Activated naive CD4-positive, alpha-beta T cell treated with anti-CD3 and anti-CD28 coated beads, Interleukin-2, amount 50 U/mL, for 24 hours (primary cell): ENCODE data around the gene TSC22D2.

Experiments
- H3K27ac Mint-ChIP-seq: one replicate; pipeline ENCODE4 v1.8.0; 2021; ENCODE audit warnings: mild to moderate bottlenecking, mixed read lengths
- H3K27me3 Mint-ChIP-seq: one replicate; pipeline ENCODE4 v1.8.0; 2021; ENCODE audit warnings: mixed read lengths
- H3K36me3 Mint-ChIP-seq: one replicate; pipeline ENCODE4 v1.8.0; 2021; ENCODE audit warnings: mixed read lengths
- H3K4me1 Mint-ChIP-seq: one replicate; pipeline ENCODE4 v1.8.0; 2021; ENCODE audit warnings: mixed read lengths
- H3K4me3 Mint-ChIP-seq: one replicate; pipeline ENCODE4 v1.8.0; 2021; ENCODE audit warnings: mild to moderate bottlenecking, mixed read lengths
- H3K9me3 Mint-ChIP-seq: one replicate; pipeline ENCODE4 v1.8.0; 2021; ENCODE audit warnings: mixed read lengths

TSC22D2 gene

DNA sequence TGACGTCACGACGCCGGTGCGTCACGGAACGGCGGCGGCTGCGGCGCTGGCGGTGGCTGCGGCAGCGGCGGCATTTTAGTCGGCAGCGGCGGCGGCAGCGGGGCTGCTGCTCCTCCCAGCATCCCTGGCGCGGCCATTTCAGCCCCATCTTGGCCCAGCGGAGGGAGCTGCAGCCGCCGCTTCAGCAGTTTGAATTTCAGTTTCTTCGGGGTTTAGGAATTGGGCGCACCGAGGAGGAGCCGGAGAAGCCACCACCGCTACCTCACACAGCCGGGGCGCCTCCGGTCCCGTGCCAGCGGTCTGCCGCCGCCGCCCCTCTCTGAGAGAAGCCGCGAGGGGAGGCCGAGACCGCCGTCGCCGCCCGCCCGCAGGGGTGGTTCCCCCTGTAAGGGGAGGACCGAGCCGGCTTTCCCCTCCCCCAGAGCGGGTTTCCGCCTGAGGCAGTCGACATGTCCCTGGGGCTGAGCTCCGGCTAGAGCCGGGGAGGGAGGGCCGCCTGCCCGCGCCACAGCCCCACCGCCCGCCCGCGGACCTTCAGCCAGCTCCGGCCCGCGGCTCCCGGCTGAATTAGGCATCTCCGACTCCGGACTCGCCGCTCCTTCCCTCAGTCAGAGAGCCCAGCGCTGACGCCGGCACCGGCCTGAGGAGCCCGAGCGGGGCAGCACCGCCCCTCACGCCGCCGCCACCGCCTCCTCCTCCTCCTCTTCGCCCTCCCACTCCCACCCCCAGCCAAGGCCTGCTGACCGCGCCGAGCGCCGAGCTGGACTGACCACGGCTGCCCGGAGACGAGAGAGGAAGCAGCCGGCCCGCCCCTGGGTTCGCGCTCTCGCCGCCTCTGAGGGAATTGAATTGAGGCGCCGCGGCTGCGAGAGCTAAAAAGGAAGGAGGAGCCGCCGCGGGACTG, at the start of gene TSC22D2:
TSS of gene TSC22D2 (plus strand) at position 78 of the 904 bp plus-strand sequence. CDS start 1,053 bp downstream, outside the sequence.
- Mint-ChIP-seq H3K4me3 (peak within 1 kb of the TSS; percentile 91), H3K36me3 (peaks cover 11% of the 10 kb centered on the region), H3K27me3 (no peaks in the 10 kb centered on the region), H3K9me3 (no peaks in the 10 kb centered on the region), H3K27ac (peak within 1 kb of the TSS; percentile 96), H3K4me1 (peaks cover 32% of the 10 kb centered on the region)

DNA sequence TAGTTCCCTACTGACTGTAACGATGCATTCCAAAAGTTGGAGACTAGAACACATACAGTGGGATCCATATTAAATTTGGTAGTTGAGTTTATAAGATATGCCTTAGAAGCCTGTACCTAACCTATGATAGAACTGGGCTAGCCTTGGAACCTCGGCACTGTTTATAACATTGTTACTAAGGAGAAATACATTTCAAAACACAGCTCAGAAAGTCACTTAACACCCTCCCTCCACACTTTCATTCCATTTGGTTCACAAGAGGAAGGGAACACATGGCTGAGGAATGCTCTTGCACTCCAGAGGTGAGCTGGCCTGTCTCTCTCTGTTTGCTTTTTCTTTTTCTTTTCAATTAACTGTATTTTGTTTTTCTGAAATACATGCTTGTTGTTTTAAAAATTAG, 48.7 kb upstream of the TSC22D2 start:
- H3K9me3 Mint-ChIP-seq: no peaks in the 10 kb centered on the region
- no peaks in the 10 kb centered on the region for H3K36me3 Mint-ChIP-seq
- peaks cover 2% of the 10 kb centered on the region for H3K27me3 Mint-ChIP-seq
- no peak overlapping the region for H3K4me3 Mint-ChIP-seq
- no peak overlapping the region for H3K27ac Mint-ChIP-seq
- H3K4me1 Mint-ChIP-seq: no peaks in the 10 kb centered on the region

DNA sequence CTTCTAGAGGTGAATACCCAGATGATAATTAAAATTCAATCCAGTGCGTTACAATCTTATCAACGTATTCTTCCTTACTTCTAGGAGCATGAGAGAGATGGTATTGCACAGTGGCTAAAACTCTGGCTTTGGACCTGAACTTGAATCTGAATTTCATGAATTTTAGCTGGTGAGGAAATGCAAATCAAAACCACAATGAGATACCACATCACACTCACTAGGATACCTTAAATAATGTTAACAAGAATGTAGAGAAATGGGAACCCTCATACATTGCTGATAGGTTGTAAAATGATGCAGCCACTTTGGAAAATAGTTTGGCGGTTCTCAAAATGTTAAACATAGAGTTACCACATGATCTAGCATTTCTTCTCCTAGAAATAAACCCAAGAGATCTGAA, 47.1 kb upstream of the TSC22D2 start:
- no peaks in the 10 kb centered on the region for H3K4me1 Mint-ChIP-seq
- H3K4me3 Mint-ChIP-seq: no peak overlapping the region
- H3K27ac Mint-ChIP-seq: no peak overlapping the region
- H3K27me3 Mint-ChIP-seq: peaks cover 2% of the 10 kb centered on the region
- H3K36me3 Mint-ChIP-seq: no peaks in the 10 kb centered on the region
- no peaks in the 10 kb centered on the region for H3K9me3 Mint-ChIP-seq

DNA sequence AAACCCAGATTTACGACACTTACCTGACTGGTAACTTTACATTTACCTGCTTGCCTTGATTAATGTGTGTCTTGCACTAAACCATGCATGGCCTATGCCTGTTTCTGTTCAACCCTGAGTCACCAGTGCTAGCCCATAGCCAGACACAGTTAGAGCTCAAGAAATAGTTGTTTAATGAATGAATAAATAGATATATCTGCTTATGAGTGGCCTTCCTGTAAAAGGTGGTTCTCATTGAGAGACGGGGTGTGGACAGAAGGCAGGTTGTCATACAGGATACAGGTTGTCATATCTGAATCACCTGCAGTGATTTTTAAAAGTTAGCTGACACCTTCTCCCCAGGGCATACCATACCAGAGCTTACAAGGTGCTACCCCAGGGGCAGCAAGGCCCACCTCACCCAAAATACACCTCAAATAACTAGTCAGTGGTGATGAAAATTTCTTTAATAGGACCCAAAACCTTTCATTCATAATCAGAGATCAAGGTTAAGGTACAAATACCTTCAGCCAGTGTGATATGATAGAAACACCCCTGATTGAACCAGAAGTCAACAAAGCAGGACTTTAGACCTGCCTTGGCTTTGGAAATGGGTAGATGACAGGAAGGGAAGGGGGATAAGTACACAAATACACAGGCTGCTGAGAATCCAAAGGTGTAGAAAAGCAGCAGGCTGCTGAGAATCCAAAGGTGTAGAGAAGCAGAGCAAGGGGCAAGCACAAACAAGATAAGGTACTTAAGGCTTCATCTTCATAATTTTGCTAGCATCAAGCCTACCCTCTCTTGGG, 45.4 kb upstream of the TSC22D2 start:
- Mint-ChIP-seq H3K4me3 (no peak overlapping the region), H3K9me3 (no peaks in the 10 kb centered on the region), H3K36me3 (no peaks in the 10 kb centered on the region), H3K4me1 (no peaks in the 10 kb centered on the region), H3K27me3 (peaks cover 2% of the 10 kb centered on the region), H3K27ac (no peak overlapping the region)

DNA sequence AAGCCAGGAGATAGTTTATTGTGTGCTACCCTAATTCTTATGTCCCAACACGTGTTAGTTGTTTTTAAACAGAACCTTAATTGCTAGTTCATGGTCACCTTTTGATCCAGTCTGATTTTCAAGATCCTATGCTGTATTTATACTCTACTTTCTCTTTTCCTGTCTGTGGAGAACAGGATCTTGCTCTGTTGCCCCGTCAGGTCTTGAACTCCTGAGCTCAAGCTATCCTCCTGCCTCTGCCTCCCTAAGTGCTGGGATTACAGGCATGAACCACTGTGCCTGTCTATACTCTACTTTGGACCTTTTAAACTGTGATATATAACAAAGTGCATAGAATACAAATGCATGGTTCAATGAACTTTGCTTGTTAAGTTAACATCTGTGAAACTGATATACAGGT, 44.7 kb upstream of the TSC22D2 start:
- Mint-ChIP-seq H3K27ac (no peak overlapping the region), H3K9me3 (no peaks in the 10 kb centered on the region), H3K4me3 (no peak overlapping the region), H3K36me3 (no peaks in the 10 kb centered on the region), H3K27me3 (peaks cover 2% of the 10 kb centered on the region), H3K4me1 (no peaks in the 10 kb centered on the region)

DNA sequence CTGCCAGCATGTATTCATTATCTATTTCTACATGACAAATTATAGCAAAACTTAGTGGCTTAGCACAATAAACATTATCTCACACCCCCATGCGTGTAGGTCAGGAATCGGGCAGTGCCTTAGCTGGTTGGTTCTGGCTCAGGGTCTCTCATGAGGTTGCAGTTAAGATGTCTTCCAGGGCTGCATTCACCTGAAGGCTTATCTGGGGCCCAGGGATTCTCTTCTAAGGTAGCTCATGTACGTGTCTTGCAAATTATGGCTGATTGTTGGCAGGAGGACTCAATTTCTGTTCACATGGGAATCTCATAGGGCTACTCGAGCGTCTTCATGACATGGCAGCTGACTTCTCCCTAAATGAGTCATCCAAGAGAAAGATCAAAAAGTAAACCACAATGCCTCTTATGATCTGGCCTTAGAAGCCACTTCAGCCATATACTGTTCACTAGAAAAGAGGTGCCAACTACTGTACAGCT, 42.9 kb upstream of the TSC22D2 start:
- H3K27me3 Mint-ChIP-seq: no peaks in the 10 kb centered on the region
- no peaks in the 10 kb centered on the region for H3K36me3 Mint-ChIP-seq
- no peak overlapping the region for H3K27ac Mint-ChIP-seq
- H3K9me3 Mint-ChIP-seq: no peaks in the 10 kb centered on the region
- no peak overlapping the region for H3K4me3 Mint-ChIP-seq
- H3K4me1 Mint-ChIP-seq: no peaks in the 10 kb centered on the region

DNA sequence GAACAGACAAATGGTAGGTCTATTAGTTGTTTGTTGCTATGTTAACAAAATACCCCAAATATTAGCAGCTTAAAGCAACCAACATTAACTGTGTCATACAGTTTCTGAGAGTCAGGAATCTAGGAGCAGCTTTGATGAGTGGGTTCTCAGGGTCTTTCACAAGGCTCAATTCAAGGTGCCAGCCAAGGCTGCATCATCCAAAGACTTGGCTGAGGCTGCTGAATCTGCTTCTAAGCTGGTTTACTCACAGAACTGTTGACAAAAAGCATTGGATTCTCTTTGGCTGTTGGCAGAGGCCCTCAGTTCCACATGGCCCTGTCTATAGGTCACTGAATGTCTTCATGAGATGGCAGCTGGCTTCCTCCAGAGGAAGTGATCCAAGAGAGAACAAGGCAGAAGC, 40.3 kb upstream of the TSC22D2 start:
- Mint-ChIP-seq H3K27ac (no peak overlapping the region), H3K4me3 (no peak overlapping the region), H3K9me3 (no peaks in the 10 kb centered on the region), H3K27me3 (no peaks in the 10 kb centered on the region), H3K36me3 (no peaks in the 10 kb centered on the region), H3K4me1 (no peaks in the 10 kb centered on the region)

DNA sequence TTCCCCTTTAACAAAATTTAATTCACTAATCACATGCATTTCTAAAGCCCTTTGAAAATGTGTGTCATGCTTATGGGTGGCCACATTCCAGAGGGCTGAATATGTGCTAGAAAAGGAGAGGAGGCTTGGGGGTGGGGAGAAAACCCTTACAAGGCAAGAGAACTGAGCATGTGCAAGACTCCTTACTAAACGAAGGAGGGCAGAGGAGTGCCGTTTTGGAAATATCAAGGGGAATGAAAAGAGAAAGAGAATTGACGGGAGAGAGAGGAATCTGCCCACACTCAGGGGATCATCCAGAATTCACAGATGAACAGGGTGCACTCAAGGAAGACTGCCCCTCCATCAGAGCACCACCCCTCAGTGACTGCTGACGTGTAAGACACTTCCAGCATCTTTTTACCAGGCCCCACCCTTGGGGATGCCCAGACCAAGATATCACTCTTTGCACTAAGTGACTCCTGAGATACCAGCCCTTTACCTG, 37.9 kb upstream of the TSC22D2 start:
- no peaks in the 10 kb centered on the region for H3K36me3 Mint-ChIP-seq
- no peaks in the 10 kb centered on the region for H3K4me1 Mint-ChIP-seq
- no peak overlapping the region for H3K4me3 Mint-ChIP-seq
- H3K9me3 Mint-ChIP-seq: no peaks in the 10 kb centered on the region
- H3K27ac Mint-ChIP-seq: no peak overlapping the region
- no peaks in the 10 kb centered on the region for H3K27me3 Mint-ChIP-seq

DNA sequence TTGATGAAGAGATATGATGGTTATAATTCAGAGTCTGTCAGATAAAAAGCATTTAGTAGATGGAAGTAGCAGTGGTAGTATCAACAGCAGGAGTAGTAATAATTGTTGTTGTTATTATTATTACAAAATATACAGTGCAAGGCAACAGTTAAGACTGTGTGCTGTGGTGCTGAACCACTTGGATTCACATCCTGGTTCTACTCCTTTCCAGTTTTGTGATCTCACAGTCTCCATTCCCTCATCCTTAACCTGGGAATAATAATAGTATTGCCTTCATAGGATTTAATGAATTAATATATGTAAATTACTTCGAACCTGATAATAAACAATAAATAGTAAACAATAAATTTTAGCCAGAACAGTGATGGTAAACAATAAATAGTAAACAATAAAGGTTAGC, 37.1 kb upstream of the TSC22D2 start:
- Mint-ChIP-seq H3K27me3 (no peaks in the 10 kb centered on the region), H3K27ac (no peak overlapping the region), H3K36me3 (no peaks in the 10 kb centered on the region), H3K9me3 (no peaks in the 10 kb centered on the region), H3K4me1 (no peaks in the 10 kb centered on the region), H3K4me3 (no peak overlapping the region)

DNA sequence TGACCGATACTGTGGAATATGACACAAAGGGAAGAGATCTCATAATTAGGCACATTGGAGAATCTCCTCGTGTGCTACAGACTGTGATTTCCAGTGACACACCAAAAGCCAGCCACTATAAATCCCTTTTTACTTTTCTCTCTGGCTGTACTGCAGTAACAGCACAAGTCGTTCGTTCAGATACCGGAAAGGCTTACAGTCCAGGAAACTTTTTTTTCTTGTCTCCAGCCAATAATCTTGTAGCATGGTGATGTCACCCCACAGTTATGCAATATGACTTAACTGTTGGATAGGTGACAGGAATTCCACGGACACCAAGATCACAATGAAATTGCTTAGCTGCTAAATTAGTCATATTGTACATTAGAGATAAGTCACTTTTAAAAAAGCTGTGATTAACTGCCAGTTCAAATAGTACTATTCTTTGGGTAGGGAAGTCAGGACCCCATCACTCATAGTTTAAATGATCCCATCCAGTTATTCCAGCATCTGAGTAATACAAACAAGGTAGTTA, 36.3 kb upstream of the TSC22D2 start:
- Mint-ChIP-seq H3K4me3 (no peak overlapping the region), H3K27ac (no peak overlapping the region), H3K36me3 (no peaks in the 10 kb centered on the region), H3K4me1 (no peaks in the 10 kb centered on the region), H3K9me3 (no peaks in the 10 kb centered on the region), H3K27me3 (no peaks in the 10 kb centered on the region)

DNA sequence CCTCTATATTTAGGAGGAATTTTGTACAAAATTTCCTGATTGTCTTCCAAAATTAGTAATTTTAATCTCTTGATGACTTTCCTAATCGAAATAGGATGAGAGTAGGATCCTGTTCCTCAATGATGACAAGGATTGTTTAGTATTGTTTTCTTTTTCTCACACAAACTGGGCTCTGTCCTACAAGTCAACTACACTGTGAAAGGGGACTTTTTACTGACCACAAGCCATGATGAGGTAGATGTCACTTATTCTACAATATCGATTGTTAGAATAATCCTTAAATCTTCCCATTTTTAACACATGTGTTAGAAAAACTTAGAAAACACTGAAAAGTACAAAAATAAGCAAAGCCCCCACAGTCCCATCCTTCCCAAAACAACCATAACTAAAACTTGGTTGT, 35.8 kb upstream of the TSC22D2 start:
- H3K27ac Mint-ChIP-seq: no peak overlapping the region
- no peaks in the 10 kb centered on the region for H3K9me3 Mint-ChIP-seq
- no peak overlapping the region for H3K4me3 Mint-ChIP-seq

DNA sequence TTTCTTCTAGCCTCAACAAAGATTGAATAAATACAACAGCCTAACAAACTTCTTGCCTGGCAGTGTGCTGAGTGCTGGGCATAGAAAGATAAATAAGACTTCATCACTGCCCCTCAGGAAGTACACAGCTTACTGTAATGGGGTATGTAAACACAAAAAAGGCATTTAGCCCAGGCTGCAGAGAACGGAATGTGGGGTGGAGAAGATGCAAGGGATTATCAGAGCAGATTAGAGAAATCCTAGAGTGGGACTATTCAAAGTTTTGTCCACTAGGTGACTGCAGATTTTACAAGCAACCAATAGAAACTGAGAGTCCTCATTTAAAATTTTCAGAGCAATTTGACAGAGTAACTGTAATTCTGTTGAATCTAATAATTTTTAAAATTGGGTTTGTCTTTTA, 35.4 kb upstream of the TSC22D2 start:
- no peaks in the 10 kb centered on the region for H3K27me3 Mint-ChIP-seq
- no peaks in the 10 kb centered on the region for H3K4me1 Mint-ChIP-seq
- no peaks in the 10 kb centered on the region for H3K36me3 Mint-ChIP-seq
- H3K27ac Mint-ChIP-seq: no peak overlapping the region
- no peaks in the 10 kb centered on the region for H3K9me3 Mint-ChIP-seq
- H3K4me3 Mint-ChIP-seq: no peak overlapping the region

More for the DNA sequence above, 35.8 kb upstream of the TSC22D2 start:
- Mint-ChIP-seq H3K36me3 (no peaks in the 10 kb centered on the region), H3K27me3 (no peaks in the 10 kb centered on the region), H3K4me1 (no peaks in the 10 kb centered on the region)

DNA sequence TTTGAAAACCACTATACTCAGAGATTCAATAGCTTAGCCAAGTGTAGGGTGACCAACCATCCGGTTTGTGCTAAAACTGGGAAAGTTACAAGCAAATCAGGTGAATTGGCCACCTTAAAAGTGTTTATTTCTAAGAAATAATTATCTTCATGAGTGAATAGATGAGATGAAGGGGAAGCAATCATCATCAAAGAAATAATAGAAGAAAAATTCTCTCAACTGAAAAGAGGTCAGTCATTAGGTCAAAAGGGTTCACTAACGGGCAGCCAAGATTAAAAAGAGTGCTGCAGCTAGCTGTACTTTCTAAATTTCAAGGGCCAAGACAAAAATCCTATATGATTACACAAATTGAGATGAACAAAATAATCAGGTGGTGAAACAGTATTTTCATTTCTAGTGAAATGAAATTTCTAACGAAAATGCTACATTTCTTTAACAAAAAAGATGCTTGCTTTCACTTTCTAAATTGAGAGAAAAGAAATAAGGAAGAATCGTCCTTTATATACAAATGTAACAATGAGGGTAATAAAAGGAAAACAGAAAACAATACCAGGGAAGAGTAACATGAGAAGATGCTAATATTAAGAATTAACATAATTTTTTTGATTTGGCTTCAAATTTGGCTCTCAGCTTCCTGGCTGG, 34.7 kb upstream of the TSC22D2 start:
- no peaks in the 10 kb centered on the region for H3K9me3 Mint-ChIP-seq
- H3K27ac Mint-ChIP-seq: no peak overlapping the region
- H3K36me3 Mint-ChIP-seq: no peaks in the 10 kb centered on the region
- no peaks in the 10 kb centered on the region for H3K4me1 Mint-ChIP-seq
- no peaks in the 10 kb centered on the region for H3K27me3 Mint-ChIP-seq
- H3K4me3 Mint-ChIP-seq: peak overlapping the region; percentile 51

DNA sequence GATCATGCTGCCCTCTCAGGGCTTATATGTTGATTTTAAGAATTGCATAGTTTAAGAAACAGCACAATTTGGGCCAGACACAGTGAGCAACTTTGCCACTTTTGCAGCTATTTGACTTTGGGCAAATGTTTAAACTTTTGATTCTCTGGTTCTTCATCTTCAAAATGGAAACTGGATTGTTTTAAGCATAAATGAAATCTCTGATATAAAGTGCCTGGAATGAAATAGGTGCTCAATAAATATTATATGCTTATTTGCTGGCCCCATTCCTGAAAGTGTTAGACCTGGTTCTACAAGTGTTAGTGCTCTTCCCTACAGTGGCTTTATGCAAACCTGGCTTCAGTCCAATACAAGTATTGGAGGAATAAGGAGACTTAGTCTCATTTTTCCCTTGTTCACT, 33.1 kb upstream of the TSC22D2 start:
- Mint-ChIP-seq H3K36me3 (no peaks in the 10 kb centered on the region), H3K27ac (no peak overlapping the region), H3K27me3 (no peaks in the 10 kb centered on the region), H3K4me1 (no peaks in the 10 kb centered on the region), H3K9me3 (no peaks in the 10 kb centered on the region), H3K4me3 (no peak overlapping the region)

DNA sequence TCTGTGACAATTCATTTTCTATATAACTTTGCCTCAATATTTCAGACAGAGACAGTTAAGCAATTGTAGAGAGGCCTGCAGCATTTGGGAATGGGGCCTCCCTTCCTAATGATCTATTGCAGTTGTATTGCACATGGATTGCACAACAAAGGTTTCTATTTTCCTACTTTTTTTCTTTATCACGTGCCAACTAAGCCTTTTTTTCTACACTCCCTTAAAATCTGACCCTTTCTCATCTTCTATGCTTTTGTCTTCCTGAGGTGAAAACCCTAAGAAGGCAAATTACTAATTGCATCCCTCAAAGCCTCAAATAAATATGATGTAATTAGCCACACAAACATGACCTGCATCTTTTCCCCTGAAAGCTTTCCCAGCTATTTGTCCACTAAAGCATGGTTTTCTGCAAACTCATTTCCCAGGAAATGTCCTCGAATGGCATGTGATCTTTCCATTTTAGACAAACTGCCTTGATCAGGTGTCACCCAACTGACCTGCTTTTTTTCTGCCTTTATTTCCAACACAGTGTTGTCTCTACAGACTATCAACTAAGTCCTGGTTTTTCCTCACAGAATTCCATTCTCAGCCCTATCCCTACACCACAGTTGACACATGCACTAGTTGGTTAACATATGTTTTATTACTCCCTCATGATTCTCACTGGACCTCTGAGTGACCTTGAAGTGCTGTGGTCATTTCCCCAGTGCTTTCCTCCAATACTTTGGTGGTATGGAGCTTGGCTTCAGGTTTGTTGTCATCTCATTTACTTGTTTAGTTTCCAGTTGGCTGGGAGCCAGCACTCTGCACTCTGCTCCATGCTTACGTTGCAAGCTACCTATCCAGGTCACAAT, 31.9 kb upstream of the TSC22D2 start:
- Mint-ChIP-seq H3K4me1 (no peaks in the 10 kb centered on the region), H3K36me3 (no peaks in the 10 kb centered on the region), H3K27ac (no peak overlapping the region), H3K4me3 (no peak overlapping the region), H3K9me3 (no peaks in the 10 kb centered on the region), H3K27me3 (no peaks in the 10 kb centered on the region)
